Mucosa of descending colon (tissue), 3 donors: ENCODE data around the gene TPRA1. TPM values are rescaled to one million over a fixed set of nuclear protein-coding genes. Genes with fewer than 3 reads are reported as not detected.

ENCODE experiments used
- ATAC-seq: fragments of 200-7000 bp; cut with Tn5 transposase; one replicate; pipeline ENCODE4 v1.9.1; 2020; ENCODE audit warnings: mild to moderate bottlenecking, moderate library complexity
- DNase-seq, 3 donors: peaks; one replicate each; pipeline ENCODE4 v3.0.0-alpha.2; 2020
- H3K36me3 ChIP-seq: fragments of 200-600 bp; one replicate; pipeline ENCODE4 v1.8.0; 2021; ENCODE audit warnings: low read depth, mild to moderate bottlenecking
- H3K4me1 ChIP-seq: fragments of 200-600 bp; one replicate; pipeline ENCODE4 v1.8.0; 2021; ENCODE audit warnings: low read depth, mild to moderate bottlenecking
- H3K4me3 ChIP-seq: fragments of 200-600 bp; one replicate; pipeline ENCODE4 v1.8.0; 2021; ENCODE audit warnings: mild to moderate bottlenecking
- H3K9me3 ChIP-seq: fragments of 200-600 bp; one replicate; pipeline ENCODE4 v1.8.0; 2021; ENCODE audit warnings: mild to moderate bottlenecking
- CTCF ChIP-seq: fragments of 200-600 bp; IDR thresholded peaks from one replicate; pipeline ENCODE4 v1.8.0; 2022; ENCODE audit warnings: antibody characterized with exemption, mild to moderate bottlenecking
- intact Hi-C, 2 donors: fragments of 100-400 bp; cut with DNase I in 1 of 2; cut with micrococcal nuclease in 1 of 2; formaldehyde crosslinking; loops; one replicate each; pipeline versions ENCODE4 v1.11.0 to v1.11.1; 2022; cut with DNase I, micrococcal nuclease
- total RNA-seq, 3 donors: library from RNA; stranded (reverse); fragmentation: NEBNext Ultra II Directional in 2 of 3; extraction: Animal tissue kit (Norgen Biotek cat#: 25700) in 2 of 3; gene quantifications; one replicate each; pipeline versions ENCODE4 v1.2.1 to v1.2.4, GENCODE V29; 2021 to 2023
- donor health status: DM: no; HTN: no; CAD: no; lungs with moderate emphysema.
- donor health status: DM: no; HTN: no; CAD: no.
- donor health status: DM: no; HTN: yes; CAD: no.

Gene TPRA1
- total RNA-seq, 3 donors from 2014 or later: 24.2 to 37.0 (median 29.3) TPM

- Histone ChIP-seq H3K36me3 (no peaks in the 10 kb centered on the region), H3K9me3 (no peaks in the 10 kb centered on the region), H3K4me3 (no peak overlapping the region), H3K4me1 (no peaks in the 10 kb centered on the region)
- no peak for ATAC-seq
- DNase-seq: no peak
- no peak for TF ChIP-seq CTCF
- intact Hi-C loops: no loop called here
Observed at GRCh38 chr3:127613406-127613805, 22.9 kb upstream of the TPRA1 start.

- intact Hi-C loops: no loop called here
- no peak for TF ChIP-seq CTCF
- ATAC-seq (no peak), DNase-seq (no peak)
- Histone ChIP-seq H3K4me3 (no peak overlapping the region), H3K4me1 (no peaks in the 10 kb centered on the region), H3K9me3 (no peaks in the 10 kb centered on the region), H3K36me3 (no peaks in the 10 kb centered on the region)
Observed at GRCh38 chr3:127612966-127613365, 22.4 kb upstream of the TPRA1 start.

GRCh38 chr3:127611251-127611650 is 20.7 kb upstream of the TPRA1 start:
- Histone ChIP-seq H3K9me3 (no peaks in the 10 kb centered on the region), H3K36me3 (no peaks in the 10 kb centered on the region)
- ATAC-seq: no peak

GRCh38 chr3:127610105-127610504 is 19.6 kb upstream of the TPRA1 start:
- Histone ChIP-seq H3K9me3 (no peaks in the 10 kb centered on the region), H3K36me3 (no peaks in the 10 kb centered on the region), H3K4me3 (no peak overlapping the region), H3K4me1 (no peaks in the 10 kb centered on the region)
- intact Hi-C loops: no loop called here
- DNase-seq (no peak), ATAC-seq (no peak)
- no peak for TF ChIP-seq CTCF

More at GRCh38 chr3:127611251-127611650, 20.7 kb upstream of the TPRA1 start:
- no peak overlapping the region for H3K4me3 ChIP-seq
- no peak for DNase-seq
- intact Hi-C loops: no loop called here
- TF ChIP-seq CTCF: no peak
- no peaks in the 10 kb centered on the region for H3K4me1 ChIP-seq

- Histone ChIP-seq H3K4me3 (no peak overlapping the region), H3K9me3 (no peaks in the 10 kb centered on the region), H3K4me1 (no peaks in the 10 kb centered on the region), H3K36me3 (no peaks in the 10 kb centered on the region)
- ATAC-seq (no peak), DNase-seq (no peak)
- no peak for TF ChIP-seq CTCF
- intact Hi-C loops: no loop called here
Observed at GRCh38 chr3:127608362-127608718, 17.8 kb upstream of the TPRA1 start.

GRCh38 chr3:127607675-127608361 is 17.3 kb upstream of the TPRA1 start:
- no peak overlapping the region for H3K4me3 ChIP-seq
- no peaks in the 10 kb centered on the region for H3K4me1 ChIP-seq
- no peaks in the 10 kb centered on the region for H3K9me3 ChIP-seq
- intact Hi-C loops: no loop called here
- DNase-seq: no peak
- ATAC-seq: no peak
- no peak for TF ChIP-seq CTCF
- H3K36me3 ChIP-seq: no peaks in the 10 kb centered on the region
